Colon (tissue), 2 donors: ENCODE data around the gene CEP63.
"Not testable (repeated sequence)": the region's sequence is repeated elsewhere in the genome, so short reads cannot be mapped to it uniquely, and the experiment has no call there.

Experiments used
- FAIRE-seq: peaks from 2 replicates; lab custom pipeline; 2012; peaks lifted over from hg19 to GRCh38; lab: Jason Lieb, UNC
- donor health status: control.
- donor health status: control.

The CEP63 gene

DNA sequence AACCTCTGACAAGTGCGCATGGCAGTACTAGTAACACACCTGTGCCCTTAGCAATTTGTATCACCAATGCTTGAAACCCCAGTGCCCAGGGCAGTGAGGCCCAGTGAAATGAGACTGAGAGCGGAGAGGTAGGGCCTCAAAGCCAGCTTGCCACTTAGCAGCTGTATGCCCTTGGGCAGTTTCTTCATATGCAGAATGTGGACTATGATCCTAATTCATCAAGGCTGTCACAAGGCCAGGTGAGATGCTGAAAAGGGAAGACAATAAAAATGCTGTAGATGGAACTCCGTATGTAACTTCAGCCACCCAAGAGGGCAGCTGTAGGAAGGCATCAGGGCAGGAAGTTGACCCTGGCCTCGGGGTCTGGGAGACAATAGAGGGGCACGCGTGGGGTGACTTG lies 90.6 kb downstream of the CEP63 start:
- no peak for FAIRE-seq

DNA sequence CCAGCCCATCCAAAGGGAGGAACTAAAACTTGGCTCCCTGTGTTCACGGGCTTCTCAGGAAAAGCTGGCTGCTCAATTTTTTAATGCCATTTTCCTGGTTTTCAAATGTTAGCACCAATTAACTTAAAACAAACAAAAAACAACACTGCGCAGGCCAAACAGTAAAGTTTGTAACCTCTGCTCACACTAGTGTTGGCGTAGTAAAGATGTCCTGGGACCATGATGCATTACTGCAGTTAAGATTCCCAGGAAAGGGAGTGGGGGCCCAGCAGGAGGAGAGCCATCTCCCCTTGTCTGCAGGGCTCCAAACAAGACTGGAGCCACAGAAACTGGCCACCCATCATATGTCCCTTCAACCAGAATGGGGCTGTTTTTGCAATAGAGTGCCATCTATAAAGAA lies 91.0 kb downstream of the CEP63 start:
- no peak for FAIRE-seq

DNA sequence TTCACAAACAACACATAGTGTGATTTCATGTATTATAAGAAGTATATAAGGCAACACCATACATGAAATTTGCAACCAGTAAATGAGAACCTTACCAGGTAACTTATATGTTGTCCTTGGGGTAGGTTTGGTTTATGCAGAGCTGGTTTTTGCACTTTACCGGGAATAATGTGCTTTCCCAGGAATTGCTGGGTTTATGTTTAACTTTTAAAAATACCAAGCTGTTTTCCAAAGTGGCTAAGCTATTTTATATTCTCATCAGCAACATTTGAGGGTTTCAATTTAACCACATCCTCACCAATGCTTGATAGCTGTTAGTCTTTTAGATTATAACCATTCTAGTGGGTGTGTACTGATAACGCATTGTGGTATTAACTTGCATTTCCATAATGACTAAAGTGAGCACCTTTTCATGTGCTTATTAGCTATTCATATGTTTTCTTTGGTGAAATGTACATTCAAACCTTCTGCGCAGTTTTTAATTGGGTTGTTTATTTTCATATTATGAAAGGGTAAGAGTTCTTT lies 93.3 kb downstream of the CEP63 start:
- FAIRE-seq: no peak

DNA sequence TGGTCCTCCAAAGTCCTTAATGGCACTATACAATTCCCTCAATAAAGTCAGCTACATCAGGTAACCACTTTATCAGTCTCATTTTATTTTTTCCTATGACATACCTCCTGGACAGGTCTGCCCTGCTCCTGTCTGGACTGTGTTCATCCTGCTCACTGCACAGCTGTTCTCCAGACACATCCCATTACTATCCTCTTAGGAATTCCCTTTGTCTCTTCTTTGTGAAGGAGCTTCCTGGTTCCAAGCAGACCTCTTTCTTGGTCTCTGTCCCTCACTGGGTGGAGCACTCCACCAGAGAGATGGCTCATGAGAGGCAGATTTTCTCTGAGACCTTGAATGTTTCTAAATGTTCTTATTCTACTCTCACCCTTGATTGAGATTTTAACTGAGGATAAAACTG lies 104.9 kb downstream of the CEP63 start:
- no peak for FAIRE-seq

DNA sequence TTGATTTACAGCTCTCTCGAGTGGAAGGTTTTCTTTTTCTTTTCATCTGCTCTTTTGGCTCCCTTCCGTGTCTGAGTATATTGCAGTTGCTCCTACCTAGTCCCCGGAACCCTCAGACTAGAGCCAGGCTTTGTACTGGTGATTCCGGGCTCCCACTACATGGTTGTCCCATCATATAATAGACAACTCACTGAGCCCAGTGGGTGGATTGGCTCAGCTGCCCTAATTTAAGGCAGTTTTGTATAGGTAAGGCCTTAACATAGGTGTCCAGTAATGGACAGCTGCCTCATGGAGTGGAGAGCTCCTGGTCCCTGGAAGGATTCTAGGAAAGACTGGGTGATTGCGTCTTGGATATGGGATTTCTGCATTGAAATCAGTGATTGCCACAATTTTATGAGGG lies 106.9 kb downstream of the CEP63 start:
- no peak for FAIRE-seq

DNA sequence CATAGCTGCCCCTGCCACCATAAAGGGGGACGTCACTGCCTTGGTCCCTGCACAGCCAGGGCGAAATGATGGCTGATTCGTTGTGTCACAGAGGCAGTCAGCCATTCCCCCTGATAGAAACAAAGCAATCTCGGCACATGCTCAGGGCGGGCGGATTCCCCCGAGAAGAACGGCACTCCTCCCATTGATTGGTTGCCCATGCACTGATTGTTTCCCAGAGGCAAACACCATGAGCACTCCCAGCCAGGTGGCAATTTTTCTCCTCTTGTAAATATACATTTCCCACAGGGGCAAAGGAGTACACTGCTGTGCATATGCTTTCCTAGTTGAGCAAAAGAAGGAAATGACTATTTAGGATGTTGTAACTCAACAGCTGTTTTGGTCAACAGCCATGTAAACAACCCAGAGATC lies 108.5 kb downstream of the CEP63 start:
- no peak for FAIRE-seq

DNA sequence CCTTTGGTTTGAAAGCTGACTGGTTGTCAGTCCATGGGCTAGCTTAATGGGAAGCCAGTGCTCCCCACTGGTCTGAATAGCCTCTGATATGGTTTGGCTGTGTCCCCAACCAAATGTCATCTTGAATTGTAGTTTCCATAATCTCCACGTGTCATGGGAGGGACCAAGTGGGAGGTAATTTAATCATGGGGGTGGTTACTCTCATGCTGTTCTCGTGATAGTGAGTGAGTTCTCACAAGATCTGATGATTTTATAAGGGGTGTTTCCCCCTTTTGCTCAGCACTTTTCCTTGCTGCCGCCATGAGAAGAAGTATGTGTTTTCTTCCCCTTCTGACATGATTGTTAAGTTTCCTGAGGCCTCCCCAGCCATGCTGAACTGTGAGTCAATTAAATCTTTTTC lies 109.1 kb downstream of the CEP63 start:
- not testable (repeated sequence) for FAIRE-seq

DNA sequence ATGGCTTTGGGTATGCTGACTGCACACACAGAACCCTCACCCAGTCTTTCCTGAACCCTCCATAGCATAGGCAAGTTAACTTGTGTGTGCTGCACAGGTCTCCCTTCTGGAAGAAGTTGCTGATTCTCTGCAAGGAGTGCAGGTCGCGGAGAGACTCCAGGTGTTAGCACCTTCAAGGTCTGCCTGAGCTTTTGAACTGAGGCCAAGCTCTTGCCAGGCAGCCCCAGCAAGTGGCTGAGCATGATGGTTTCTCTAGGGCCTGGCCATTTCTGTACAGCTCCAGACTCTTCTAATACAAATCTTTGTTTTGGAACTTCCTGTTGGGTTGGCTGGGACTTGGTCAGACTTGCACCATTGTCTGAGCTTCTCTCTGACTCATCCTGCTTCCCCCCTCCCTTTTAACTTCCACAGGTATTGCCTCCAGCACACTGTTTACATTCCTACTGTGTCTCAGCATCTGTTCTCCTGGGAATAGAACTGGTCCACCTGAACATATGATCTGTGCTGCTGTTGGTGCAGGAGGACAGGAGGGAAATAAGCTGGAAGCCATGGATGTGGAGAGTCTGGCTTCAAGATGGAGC lies 111.6 kb downstream of the CEP63 start:
- FAIRE-seq: no peak

DNA sequence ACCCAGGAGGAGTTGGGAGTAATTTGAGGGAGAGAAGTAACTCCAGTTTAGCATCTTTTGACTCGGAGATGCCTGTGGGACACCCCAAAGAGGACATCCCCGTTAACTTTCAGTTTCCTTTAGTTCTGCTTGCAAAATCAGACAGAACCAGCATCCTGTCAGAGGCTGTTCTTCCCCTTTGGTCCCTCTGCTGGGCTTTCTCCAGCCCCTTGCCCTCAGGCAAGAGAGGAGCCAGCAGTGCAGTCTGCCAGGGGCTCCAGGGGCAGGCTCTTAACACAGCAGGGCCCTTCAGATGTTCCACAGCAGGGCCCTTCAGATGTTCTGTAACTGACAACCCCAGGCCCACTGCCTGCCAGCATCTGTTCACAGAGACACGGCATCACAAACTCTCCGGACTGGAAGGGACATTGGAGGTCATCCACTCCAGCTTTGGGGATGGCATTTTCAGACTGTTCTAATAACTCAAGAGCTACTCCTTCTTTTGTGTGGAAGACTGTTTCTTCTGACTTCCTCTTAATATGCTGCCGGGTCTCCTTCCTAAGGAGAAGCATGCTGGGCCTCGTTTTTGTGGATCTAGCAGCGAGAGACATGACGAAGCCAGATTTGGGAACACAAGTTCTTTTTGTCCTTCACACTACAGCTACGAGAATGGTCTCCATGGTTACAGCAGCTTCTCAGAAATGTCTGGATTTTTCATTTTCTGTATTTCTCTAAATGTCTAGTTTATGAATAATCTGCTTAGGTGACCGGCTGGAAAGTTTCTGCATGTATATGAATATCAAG lies 113.1 kb downstream of the CEP63 start:
- no peak for FAIRE-seq

DNA sequence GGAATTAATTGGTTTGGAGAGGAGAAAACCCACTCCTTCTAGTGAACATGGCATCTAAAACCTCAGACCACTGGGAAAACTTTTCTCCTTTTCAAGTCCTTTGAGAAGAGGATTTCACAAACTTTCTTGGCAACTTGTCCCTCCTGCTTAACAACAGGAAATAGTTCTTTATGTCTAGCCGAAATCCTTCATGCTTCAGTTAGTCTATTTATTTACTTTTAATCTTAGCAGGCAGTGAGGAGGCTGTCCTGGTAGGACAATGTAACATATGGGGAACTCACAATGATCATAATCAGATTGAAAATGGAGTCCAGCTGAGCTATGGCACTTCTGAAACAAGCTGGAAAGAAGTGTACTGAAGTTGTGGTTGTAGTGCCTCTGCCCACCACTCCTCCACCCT lies 114.3 kb downstream of the CEP63 start:
- FAIRE-seq: no peak

DNA sequence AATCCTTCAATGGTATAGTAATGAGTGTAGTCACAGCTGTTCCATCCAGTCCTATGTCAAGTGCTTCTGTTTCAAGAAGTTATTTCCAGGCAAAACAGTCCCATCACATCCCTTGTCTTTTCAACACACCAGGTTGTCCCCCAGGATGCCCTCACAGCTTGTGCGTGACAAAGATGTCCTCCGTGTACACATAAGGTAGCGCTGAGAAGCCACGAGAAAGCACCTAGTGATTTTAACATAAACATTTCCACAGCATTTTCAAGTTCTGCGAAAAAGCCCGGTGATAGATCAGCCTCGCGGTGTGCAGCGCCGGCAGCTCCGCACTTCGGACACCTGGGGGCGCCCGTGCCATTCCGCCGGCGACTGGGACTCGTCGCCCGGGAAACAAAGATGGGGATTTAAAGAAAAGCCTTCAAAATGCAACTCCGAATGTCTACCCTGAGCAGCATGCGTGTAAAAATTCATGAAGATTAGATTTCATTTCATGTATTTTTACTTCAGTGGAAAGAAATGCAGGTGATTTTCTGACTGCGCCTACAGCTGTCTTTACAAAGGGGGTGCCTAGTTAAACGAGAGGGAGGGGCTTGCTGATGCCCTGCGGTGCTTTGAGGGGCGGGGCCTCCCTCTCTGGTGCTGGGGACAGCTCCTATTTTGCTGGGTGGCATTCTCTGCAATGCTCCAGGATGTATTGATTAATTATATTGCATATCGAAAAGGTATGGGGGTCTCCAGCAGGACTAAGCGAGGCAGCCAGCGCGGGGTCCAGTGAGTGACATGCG lies 115.0 kb downstream of the CEP63 start:
- no peak for FAIRE-seq

DNA sequence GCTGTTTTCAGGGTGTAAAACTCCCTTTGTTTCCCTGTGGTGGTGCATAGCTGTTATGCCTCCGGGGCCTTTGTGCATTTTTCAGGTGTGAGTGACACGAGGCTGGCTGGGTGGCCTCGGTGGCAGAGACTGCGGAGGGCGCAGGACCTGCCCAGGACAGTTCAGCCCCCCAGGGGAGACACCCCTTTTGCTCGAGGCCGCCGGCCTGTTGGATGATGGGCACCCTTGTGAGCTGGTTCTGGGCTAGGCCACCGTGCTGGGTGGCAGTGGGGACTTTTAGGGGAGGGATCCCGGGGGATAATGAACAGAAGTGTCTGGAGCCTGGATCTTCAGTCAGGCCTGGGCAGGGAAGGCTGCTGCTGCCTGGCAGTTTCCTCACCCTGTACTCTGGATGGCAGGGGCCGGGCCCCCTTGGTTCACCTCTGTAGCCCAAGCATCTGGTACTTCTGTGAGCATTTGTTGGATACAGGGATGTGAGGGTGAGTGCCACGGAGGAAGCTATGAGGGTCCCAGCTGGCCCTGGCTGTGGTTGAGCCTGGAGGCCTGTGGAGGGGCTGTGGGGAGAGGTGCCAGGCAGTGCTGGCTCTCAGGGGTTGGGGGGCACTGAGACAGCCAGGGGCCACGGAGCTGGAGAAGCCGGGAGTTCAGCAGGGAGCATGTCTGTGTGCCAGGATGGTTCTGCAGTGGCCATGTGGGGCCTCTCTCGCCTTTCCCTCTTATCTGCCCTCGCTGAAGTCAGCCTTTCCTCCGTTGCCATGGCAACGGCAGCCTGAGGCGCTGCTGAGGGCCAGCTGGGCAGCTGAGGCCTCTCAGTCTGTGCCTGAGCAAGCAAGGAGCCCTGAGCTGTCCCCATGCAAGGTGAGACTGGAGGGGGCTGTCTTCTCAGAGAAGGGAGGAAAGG lies 115.9 kb downstream of the CEP63 start:
- no peak for FAIRE-seq

DNA sequence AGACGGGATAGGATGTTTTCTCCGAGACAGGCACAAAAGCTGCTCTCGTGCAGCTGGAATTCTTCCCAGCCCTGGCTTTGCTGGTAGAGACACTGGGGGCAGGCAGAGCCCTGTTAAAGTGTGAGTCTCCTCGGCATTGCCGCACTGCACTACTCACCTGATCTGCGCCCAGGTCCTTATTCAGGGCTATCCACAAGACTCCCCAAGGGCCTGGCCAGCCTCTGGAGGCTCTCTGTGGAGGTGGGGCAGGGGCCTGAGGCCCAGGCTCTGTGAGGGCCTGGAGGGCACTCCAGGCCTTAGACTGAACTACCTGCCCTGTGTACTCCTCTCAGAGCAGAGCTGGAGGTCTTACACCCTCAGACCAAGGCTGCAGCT lies 116.6 kb downstream of the CEP63 start:
- no peak for FAIRE-seq

DNA sequence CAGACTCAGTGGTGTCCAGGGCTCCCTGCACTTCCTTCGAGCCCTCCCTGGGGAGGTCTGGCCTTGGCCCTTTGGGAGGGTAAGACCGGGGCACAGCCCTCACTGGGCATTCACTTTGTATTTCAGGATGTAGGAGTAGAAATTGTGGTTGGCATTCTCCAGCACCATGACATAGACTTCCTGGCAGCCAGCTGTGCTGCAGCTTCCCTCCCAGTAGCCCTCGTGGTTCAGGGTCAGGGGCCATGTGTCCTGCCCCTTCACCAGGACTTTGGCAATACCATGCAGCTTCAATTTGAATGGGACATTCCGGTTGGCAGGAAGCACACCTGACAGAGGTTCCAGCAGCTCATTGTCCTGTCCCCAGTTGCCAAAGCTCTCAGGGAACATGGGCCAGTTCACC lies 117.6 kb downstream of the CEP63 start:
- no peak for FAIRE-seq

DNA sequence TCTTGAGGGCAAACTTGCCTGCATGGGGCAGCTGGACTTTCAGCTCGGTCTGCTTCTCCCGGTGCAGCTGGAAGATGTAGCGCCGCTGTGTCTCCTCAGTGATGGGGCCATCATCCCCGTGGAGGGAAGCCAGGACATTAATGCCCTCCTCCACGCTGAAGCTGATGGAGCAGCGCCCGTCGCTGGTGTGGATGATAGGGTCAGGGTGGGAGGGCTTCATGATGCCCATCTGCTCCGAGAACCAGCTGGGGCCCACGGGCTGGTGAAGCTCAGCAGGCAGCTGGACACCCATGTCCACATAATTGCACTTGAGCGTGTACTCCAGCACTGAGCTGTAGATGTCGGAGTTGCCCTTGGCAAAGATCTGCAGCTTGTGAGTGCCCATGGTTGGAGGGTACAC lies 118.1 kb downstream of the CEP63 start:
- no peak for FAIRE-seq

DNA sequence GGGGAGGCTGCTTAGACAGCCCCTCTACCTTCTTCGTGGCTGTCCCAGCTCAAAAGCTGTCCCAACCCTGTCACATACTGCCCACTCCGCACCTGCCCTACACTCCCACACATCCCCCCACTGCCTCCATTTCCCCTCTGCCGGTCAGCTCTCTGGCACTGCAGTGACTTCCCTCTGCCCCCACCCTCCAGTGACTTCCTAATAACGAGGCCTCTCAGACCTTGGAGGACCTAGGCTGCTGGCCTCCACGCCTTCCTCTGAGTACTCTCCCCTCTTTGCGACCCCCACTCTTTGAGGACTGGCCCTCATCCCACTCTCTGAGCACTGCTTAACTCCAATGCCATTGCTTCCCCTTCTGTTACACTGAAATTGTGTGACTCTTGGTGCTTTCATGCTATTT lies 119.7 kb downstream of the CEP63 start:
- FAIRE-seq: no peak

DNA sequence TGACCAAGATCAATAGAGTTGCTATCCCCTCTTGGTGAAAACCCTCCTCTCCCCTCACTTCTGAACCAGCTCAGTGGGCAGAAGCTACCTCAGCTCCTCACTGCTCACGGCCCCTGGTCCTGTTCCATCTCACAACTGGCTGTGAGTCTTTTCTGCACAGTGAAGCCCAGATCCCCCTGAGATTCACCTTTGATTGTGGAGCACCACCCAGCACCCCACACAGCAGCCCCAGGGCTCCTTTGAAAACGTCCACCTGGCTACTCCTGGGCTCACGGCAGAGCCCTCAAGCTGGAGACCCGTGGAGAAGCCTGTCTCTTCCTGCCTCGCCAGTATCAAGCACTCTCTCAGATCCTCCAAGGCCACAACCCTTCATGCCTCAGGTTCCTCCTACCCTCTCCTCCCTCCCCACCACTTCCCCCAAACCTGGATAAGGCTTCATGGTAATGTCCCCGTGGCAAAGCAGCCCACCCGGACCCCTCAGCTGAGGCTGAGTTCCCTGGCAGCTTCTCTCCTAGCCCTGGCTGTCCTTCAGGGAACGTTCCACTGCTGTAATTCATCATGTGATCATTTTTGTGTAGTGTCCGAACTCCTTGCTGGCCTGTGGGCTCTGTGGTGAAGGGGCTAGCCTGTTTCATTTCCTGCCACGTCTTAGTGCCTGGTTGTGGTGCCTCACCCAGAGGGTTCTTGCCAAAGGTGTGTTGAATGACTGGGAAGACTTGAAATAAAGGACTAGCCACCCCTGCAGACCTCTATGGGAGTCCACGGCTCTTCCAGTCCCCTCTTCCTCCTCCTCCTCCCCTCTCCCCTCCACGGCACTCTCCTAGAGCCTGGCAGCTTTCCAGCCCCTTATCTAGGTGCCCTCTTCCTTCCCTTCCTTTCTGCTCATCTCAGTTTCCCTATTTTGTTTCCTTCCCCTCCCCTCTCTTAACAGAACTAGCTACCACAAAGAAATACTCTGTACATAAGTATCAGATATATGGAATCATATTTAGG lies 120.5 kb downstream of the CEP63 start:
- FAIRE-seq: no peak

DNA sequence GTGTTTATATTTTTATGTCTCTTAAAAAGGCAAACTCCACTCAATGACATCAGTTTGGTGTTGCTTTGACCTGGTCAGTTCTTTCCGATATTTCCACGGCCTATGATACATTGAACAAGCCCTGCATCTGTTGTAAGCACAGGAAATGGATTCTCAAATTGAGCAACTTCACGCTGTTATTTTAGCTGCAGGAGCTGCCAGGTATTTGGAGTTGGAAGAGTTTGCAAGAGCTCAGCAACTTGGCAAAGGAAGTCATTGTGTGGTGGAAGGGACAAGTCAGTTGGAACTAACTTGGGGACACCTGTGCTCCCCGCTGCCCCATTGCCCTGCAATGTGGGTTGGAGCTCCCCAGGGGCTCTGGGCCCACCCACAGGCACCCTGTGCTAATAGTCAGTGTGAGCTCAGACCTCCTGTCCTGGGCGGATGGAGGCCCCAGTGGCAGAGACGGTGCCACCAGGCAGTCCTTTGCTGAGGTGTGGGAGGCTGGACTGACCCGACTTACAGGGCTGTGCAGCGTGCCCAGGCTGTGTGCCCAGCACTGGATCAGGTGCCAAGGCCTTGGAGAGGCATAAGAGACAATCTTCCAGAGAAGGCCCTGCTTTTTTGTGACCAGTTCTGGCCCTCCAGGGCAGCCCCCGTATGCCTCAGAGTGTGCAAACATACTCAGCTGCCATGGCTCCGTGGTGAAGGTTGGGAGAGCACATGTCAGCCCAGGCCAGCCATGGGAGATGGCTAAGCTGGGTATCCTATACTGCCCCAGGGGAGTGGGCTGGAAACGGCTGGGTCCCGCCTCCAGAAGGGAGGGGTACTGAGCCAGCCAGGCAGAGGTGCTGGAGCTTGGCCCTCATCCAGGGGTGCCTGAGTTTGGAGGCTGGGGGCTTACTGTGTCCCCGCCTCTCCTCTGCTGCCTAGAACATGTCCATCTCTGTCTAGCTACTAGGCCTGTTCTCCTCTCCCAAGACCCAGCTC lies 121.5 kb downstream of the CEP63 start:
- FAIRE-seq: no peak

DNA sequence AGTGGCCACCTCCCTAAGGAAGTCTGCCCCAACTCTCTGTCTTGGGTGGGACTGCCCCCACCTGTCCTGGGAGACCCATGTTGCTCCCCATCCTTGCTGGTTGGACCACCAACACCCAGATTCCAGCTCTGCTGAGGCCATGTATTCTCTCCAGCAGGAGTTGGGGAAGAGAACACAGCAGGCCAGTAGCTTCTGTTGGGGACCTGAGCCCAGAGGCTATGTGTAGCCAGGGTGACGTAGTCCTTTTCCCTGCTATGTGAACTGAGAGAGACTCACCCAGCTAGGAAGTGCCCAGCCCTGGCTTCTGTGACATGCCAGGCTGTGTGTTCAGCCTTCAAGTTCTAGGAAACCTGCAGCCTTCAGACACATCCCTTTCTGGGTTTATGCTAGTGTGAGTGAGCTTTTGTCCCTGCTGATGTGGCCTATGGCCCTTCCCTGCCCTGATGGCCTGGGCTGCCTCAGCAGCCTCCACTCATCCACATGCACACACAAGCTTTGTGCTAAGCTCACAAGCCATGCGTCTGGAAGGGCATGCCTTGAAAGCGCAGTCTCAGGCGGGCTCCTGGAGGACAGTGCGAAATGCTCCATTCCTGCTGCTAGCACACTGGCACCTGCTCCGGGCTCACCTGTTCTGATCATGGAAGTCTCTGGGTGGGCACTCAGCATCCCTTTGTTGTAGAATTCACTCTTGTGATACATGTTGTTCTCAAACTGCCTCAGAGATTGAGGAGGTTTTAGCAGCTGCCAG lies 122.3 kb downstream of the CEP63 start:
- FAIRE-seq: no peak
